ENCODE measurements around the gene UBE3B.

The UBE3B gene

DNA sequence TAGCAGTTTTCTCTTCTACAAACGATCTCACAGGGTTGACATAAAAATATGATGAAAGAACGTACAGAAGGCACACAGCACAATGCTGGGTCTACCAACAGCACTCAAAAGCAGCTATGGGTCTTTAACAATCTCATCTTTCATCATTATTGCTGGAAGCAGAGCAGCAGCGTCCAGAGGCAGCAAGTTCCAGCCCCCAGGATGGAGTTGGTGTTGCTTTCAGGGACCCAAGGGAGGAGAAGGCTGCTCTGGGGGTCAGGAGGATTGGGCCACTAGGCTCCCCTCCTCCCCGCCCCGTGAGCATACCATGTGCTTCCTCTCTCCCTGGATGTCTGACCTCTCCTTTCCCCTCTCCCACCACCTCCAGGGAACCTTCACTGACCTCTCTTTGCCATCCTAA, 13.7 kb upstream of the UBE3B start:
- no peak overlapping the region for H3K4me3 ChIP-seq (ENCODE audit: low read depth in 1 of 2, low read length in 1 of 2)
- peaks cover 18 to 19% of the 10 kb centered on the region in 2 experiments for H3K4me1 ChIP-seq (ENCODE audit: control insufficient read depth in 1 of 2, insufficient read depth in 1 of 2, low read depth in 1 of 2, low read length in 1 of 2)
- H3K27me3 ChIP-seq = no peaks in the 10 kb centered on the region
- TF ChIP-seq, protein P1, sequence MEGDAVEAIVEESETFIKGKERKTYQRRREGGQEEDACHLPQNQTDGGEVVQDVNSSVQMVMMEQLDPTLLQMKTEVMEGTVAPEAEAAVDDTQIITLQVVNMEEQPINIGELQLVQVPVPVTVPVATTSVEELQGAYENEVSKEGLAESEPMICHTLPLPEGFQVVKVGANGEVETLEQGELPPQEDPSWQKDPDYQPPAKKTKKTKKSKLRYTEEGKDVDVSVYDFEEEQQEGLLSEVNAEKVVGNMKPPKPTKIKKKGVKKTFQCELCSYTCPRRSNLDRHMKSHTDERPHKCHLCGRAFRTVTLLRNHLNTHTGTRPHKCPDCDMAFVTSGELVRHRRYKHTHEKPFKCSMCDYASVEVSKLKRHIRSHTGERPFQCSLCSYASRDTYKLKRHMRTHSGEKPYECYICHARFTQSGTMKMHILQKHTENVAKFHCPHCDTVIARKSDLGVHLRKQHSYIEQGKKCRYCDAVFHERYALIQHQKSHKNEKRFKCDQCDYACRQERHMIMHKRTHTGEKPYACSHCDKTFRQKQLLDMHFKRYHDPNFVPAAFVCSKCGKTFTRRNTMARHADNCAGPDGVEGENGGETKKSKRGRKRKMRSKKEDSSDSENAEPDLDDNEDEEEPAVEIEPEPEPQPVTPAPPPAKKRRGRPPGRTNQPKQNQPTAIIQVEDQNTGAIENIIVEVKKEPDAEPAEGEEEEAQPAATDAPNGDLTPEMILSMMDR (IDR thresholded peaks at IDR 0.05) = no peak
- H3K9me3 ChIP-seq = no peaks in the 10 kb centered on the region
- H3K27ac ChIP-seq = no peak overlapping the region
- H3K36me3 ChIP-seq = peaks cover 45% of the 10 kb centered on the region

DNA sequence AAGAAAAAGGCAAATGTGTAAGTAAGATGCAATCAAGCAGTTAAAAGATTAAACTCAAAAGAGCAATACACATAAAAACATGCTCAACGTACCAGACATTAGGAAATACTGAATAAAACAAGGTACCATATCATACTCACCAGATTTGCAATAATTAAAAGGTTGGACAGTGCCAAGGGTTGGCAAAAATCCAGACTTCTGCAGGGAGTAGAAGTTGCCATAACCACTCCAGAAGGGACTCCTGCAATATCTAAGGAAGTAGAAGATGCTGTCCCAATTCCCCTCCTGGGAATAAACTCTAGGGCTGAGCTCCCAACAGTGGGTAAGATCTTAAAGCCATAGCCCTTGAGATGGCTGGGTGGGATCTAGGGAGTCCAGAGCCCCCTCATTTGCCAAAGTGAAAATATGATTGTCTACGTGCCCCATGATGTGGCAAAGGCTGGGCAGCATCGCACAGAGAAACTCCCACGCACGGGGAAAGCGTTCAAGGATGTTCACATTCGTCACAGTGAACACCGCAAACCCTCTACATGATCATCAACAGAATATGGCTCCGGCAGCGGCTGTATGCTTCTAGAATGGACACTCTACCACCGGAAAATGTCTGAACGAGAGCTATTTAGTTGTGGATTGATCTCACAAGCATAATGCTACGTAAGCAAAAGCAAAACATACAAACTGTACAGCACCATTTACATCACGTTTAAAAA, 12.6 kb upstream of the UBE3B start:
- peaks cover 48% of the 10 kb centered on the region for H3K36me3 ChIP-seq
- H3K9me3 ChIP-seq = no peaks in the 10 kb centered on the region
- no peak overlapping the region for H3K27ac ChIP-seq
- H3K27me3 ChIP-seq = no peaks in the 10 kb centered on the region
- TF ChIP-seq, protein P1 (IDR thresholded peaks at IDR 0.05) = no peak
- no peak overlapping the region for H3K4me3 ChIP-seq (ENCODE audit: low read depth in 1 of 2, low read length in 1 of 2)
- H3K4me1 ChIP-seq (ENCODE audit: control insufficient read depth in 1 of 2, insufficient read depth in 1 of 2, low read depth in 1 of 2, low read length in 1 of 2) = peaks cover 18 to 19% of the 10 kb centered on the region in 2 experiments

DNA sequence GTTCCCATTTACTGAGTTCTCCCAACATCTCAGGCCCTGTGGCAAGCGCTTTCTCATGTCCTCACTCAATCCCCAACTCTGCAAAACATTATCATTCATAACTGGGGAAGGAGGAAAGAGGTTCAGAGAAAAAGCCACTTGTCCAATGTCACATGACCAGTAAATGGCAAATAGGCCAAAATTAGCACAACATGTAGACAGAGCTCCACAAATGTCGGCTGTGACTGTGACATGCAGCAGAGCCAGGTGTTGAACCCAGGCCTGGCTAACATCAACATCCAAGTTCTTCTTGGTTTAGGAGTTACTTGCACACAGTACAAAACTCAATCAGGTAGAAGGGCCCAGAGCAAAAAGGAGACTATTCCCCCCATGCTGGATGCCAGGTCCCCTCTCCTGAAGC, 11.1 kb upstream of the UBE3B start:
- H3K36me3 ChIP-seq = peaks cover 44% of the 10 kb centered on the region
- no peaks in the 10 kb centered on the region for H3K9me3 ChIP-seq
- no peak overlapping the region for H3K27ac ChIP-seq
- TF ChIP-seq, protein P1 (IDR thresholded peaks at IDR 0.05) = no peak
- H3K27me3 ChIP-seq = no peaks in the 10 kb centered on the region
- H3K4me3 ChIP-seq (ENCODE audit: low read depth in 1 of 2, low read length in 1 of 2) = no peak overlapping the region
- H3K4me1 ChIP-seq (ENCODE audit: control insufficient read depth in 1 of 2, insufficient read depth in 1 of 2, low read depth in 1 of 2, low read length in 1 of 2) = peaks cover 10 to 11% of the 10 kb centered on the region in 2 experiments

DNA sequence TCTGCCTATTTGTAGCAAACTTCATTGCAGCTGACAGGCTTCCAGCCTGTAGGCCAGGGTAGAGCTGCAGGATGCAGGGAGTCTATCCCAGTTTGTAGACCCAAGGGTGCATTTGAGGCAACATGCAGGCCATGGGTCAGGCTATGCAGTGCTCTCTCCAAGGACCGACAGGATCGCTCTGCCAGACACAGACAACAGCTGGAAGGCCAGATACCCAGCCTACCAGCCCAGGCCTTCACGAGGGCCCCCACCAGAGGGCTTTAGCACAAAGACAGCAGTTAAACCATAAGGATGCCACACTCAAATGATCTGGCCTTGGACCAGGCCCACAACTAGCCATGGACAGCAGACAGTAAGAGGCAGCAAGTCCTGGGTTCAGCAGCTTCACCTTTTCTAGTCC, 10.6 kb upstream of the UBE3B start:
- Histone ChIP-seq H3K27ac (no peak overlapping the region), H3K9me3 (no peaks in the 10 kb centered on the region), H3K36me3 (peaks cover 44% of the 10 kb centered on the region), H3K4me1 (ENCODE audit: control insufficient read depth in 1 of 2, insufficient read depth in 1 of 2, low read depth in 1 of 2, low read length in 1 of 2) (peaks cover 5 to 6% of the 10 kb centered on the region in 2 experiments), H3K4me3 (ENCODE audit: low read depth in 1 of 2, low read length in 1 of 2) (no peak overlapping the region), H3K27me3 (no peaks in the 10 kb centered on the region)
- TF ChIP-seq, protein P1 (IDR thresholded peaks at IDR 0.05) = no peak

DNA sequence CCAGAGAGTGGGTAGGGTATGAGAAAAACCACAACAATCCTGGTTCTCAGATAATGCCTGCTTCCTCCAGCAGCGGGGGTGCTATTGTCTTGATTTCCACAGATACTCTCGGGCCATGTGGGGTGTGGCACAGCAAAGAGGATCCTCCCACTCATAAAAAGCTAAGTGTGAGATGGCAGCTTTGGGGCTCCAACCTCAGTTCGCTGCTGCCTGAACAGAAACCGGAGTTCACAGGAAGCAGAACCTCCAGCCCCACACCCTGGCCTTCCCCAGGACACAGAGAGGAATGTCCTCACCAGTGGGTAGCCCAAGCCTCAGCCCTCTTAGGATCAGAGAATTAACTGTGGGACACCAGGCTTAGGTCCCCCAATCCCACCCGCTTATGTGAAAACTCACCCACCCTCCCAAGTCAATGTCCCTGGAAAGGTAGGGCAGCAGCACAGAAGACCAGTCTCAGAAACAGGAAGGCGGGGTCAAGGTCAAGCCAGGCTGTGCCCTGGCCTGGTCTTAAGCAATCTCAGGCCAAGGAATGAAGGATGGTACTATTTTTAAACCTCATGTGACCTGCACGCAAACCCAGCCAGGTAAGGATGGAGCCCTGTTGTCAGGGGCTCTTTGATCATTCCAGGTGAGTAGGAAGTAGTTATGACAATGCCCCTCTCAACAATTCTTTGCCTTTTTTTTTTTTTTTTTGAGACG, 9.3 kb upstream of the UBE3B start:
- Histone ChIP-seq H3K36me3 (peaks cover 44% of the 10 kb centered on the region), H3K27me3 (no peaks in the 10 kb centered on the region), H3K4me3 (ENCODE audit: low read depth in 1 of 2, low read length in 1 of 2) (no peak overlapping the region), H3K9me3 (no peaks in the 10 kb centered on the region), H3K4me1 (ENCODE audit: control insufficient read depth in 1 of 2, insufficient read depth in 1 of 2, low read depth in 1 of 2, low read length in 1 of 2) (no peaks in the 10 kb centered on the region), H3K27ac (no peak overlapping the region)
- TF ChIP-seq, protein P1 (IDR thresholded peaks at IDR 0.05) = no peak

Measured in neutrophil (primary cell).